EH (cell line): ENCODE measurements around the gene CALML5.

Experiments used
- DNase-seq: peaks from one replicate; pipeline ENCODE4 v3.0.0-alpha.2; 2015; ENCODE audit warnings: low read depth

The CALML5 gene

DNA sequence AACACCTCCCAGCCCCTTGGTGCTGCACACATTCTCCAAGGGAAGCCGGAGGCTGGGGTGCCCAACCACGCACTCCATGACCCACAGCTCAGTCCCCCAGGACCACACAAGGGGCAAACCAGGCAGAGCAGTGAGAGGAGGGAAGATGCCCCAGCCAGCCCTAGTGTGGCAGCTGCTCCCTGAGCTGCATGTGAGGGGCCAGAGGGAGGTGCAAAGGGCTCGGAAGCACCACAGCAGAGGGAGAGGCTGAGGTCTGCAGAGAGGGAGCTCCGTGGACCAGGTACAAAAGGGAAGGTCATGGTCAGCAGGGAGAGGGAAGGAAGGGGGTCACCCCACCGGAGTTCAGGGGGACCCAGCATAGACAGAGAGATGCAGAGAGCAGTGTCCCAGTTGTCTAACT lies 1.5 kb upstream of the CALML5 start:
- no peak for DNase-seq

- DNase-seq: no peak
Observed at GRCh38 chr10:5500162-5500670, 846 bp upstream of the CALML5 start.

DNA sequence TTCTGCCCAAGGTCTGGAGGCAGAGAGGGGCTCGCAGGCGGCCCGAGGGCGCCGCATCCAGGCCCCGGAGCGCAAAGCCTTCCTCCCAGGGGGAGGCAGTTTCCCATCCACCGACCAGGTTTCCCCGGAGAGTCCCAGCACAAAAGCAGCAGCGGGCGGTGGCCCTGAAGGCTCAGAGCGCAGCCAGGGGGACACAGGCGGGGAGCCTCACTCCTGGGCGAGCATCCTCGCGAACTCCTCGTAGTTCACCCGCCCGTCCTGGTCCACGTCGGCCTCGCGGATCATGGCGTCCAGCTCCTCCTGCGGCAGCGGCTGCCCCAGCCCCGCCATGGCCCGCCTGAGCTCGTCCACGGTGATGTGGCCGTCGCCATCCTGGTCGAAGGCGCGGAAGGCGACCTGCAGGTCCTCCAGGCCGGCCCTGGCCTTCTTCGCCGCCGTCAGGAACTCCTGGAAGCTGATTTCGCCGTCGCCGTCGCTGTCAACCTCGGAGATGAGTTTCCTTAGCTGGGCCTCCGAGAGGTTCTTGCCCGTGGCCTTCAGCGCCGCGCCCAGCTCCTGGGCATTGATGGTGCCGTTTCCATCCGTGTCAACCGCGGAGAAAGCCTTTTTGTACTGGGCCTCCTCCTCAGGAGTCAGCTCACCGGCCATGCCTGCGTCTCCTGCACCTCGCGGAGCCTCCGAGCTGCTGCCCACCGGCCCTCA lies 428 bp downstream of the CALML5 start:
- DNase-seq: no peak

DNA sequence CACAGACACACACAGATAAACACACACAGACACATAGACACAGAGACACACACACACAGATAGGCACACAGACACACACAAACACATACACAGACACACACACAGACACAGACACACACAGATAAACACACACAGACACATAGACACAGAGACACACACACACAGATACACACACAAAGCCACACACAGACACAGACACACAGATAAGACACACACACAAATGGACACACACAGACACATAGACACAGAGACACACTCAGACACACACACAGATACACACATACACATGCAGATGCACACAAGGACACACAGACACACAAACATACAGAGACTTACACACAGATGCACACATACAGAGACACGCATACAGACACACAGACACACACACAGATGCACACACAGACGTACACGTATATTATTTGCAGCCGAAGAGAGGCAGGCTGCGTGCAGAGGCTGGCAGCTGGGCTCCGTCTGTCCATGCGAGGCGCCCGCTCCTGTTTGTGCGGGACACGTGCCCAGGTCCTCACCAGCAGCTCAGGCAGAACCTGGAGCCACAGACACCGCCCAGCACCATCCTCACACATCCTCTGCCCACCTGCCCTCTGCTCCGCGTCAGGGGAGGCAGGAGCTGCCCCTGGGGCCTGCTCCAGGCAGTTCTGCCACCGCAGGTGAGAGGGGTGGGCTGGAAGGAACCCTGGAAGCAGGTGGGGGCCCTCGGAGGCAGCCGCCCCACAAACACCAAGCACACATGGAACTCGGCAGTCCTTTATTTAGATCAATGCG lies 1.2 kb downstream of the CALML5 start:
- DNase-seq: no peak

DNA sequence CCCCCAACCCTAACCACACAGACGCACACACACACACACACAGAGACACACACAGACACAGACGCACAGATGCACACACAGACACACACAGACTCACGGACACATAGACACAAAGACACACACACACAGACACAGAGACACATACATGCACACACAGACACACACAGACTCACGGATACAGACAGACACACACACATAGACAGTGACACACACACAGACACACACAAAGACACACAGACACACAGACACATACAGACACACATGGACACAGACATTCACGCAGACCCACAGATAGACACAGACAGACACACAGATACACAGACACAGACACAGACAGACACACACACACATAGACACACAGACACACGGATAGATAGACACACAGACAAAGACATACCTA lies 2.1 kb downstream of the CALML5 start:
- no peak for DNase-seq

DNA sequence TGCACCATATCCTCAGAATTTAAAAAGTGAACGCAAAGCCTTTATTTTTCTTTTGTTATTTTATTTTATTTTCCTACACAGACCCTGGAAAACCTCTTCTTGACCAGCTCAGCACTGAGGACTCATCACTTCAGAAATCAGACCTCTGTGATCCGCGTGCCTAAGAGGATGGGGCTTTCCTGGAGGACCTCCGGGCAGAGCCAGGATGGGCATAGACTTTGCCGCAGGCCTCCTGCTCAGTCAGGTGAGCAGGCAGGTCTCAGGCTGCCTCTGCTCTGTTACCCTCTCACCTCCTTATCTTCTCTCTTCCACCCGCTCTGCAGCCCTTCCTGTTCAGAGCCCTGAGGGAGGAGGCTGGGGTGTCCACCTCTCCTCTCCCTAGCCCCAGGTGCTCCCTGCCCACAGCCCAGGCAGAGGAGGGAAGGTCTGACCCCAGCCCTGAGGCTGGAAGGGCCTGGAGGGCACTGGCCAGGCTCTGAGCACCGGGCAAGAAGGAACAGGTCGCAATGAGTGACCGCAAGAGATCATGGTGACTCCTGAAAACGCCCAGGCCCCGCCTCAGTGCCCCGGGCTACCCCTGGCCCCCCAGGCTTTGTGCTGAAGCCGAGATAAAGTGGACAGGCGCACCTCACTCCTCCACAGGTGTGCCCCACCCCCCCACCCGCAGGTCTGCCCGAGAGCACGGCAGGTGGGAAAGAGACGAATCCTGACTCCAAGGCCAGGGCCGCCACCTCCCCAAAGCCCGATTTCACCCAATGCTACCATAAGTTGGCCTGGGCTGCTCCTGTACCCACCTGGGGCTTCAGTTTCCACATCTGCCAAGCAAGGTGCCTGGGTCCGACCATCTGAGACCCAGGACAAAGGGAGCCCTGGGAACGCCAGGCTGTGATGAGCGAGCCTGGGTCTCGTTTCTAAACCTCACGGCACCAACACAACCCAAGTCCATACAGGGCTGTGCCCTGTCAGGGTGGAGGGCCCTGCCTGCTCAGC lies 2.8 kb downstream of the CALML5 start:
- DNase-seq: no peak

GRCh38 chr10:5494611-5495010 lies 4.8 kb downstream of the CALML5 start:
- DNase-seq: no peak

DNA sequence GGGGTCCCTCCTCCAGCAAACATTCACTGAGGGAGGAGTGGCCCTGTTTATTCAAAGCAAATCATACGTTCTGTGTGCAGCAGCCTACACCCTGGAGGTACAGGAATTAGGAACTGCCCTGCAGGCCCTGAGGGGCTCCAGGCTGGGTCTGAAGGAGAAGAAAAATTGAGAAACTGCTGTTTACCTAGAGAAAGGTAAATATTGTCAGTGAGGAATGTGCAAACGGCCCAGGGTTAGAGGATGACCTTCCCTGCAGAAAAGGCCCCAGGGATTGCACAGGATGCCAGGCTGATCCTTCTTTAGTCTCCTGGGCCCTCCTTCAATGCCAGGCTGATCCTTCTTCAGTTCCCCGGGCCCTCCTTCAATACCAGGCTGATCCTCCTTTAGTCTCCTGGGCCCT lies 5.7 kb downstream of the CALML5 start:
- DNase-seq: no peak

DNA sequence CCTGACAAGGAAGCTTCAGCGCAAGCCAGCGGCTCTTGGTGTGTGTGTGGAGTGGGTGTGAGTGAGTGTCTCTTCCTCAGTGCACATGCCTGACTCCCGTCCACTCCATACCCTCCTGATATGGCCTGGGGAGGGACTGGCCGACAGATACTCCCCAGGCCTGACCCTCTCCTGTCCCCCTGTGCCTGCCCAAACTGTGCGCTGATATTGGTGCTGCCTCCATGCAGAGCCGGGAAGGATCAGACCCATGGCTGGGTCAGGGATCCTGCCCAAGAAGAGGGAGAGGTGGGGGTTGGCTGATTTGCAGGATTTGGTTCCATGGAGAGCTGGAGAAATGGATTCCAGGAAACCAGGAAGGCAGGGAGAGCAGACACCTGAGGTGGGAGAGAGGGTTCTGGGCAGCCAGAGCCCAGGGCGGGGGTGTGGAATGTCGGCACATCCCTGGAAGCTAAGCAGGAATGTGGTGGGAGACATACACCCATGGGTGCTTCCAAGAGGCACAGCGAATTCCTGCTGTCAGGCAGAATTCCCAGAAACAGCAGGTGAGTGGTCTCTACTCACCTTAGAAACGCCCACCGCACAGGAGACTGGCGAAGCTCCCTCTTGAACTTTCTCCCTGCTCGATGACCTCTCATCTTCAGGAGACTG lies 6.3 kb downstream of the CALML5 start:
- no peak for DNase-seq

DNA sequence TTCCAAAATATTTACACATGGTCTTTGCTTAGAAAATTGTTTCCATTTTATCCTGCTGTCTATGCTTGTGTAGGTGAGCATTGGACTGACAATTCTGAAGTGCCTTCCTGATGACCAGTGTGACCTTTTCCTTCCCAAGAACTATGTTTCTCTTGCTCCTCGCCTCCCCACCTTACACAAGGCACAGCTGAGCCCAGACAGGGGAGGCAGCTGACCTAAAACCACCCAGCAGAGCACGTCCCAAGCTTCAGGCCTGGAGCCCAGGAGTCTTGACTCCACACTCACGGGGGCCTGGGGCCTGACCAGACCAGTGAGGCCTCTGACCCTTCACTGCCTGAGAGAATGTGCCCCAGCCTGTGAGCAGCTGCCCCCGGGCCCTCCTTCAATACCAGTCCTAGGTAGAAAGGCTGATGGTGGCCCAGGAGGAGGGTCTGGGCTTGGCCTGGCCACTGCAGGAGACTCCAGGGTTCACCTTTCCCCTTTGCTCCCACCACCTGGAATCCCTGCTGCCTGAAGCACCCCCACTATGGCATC lies 7.0 kb downstream of the CALML5 start:
- DNase-seq: no peak

- DNase-seq: no peak
Observed at GRCh38 chr10:5491477-5491876, 7.9 kb downstream of the CALML5 start.

DNA sequence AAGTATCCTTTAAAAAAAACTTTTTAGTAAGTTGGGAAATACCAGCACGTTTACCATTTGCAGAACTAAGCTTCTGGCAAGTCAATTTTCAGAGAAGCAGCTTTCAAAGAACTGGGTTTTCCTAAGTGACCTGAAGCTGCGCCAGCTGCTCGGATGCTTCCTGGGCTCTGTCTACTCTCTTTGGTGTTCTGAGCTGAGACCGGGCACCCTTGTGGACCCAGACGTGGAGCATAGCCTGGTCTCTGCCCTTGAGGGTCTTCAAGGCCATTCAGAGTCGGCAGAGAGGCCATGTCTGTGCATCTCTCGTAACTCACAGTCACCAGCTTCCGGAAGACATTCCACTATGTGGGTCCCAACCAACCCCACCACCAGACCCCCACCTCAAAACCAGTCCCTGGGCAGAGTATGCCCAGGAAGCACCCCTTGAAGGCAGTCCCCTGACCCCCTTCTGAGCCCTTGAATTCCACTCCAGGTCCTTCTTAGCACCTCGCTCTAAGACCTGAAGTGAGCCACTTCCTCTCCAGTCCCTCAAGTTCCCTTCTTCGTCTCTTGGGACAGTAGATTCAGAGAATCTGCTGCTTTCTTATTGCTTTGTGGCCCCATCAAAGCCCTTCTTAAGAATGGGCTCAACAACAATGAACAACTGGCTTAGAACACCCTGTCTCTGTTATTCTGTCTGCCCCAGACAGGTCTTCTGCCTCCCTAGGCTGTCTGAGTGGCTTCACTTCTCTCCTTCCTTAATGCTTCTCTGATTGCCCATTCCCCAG lies 8.5 kb downstream of the CALML5 start:
- DNase-seq: no peak

DNA sequence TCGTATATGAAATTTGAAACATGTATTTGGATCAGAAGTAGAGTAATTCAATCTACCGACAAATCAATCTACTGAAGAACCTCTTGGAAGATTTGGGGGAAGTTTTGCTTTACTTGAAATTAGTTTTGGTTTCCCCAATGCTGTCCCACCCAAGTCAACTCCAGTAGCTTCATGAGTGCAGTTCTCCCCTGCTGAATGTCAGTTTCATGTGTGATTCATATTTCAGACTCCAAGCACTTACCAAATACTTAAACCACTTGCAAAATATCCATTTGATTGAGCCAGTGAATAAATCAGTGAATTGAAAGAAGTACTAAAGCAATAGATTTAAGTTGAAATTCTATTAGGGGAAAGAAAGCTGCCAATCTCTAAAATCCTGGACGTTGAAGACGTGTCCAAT lies 9.3 kb downstream of the CALML5 start:
- DNase-seq: no peak

GRCh38 chr10:5488272-5489161 lies 10.9 kb downstream of the CALML5 start:
- no peak for DNase-seq

GRCh38 chr10:5486853-5487235 lies 12.5 kb downstream of the CALML5 start:
- DNase-seq: no peak

GRCh38 chr10:5485948-5486852 lies 13.2 kb downstream of the CALML5 start:
- DNase-seq: no peak

DNA sequence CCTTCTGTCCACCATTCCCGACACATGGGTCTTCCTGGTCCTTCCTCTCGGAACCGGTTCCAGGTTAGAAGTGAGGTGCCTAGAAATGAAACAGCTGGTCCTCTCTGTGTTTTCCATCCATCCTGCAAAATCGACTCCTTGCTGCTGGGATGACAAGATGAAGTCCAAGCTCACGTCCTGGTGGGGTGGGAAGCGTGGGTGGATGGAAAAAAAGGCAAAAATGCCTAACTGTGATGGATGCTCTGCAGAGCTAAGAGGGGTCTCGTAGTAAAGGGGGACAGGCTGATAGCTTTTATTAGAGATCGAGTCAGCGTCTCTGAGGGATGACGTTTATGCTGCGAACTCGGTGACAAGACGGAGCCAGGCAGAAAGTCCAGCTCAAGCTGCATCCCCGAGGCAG lies 14.1 kb downstream of the CALML5 start:
- DNase-seq: no peak

DNA sequence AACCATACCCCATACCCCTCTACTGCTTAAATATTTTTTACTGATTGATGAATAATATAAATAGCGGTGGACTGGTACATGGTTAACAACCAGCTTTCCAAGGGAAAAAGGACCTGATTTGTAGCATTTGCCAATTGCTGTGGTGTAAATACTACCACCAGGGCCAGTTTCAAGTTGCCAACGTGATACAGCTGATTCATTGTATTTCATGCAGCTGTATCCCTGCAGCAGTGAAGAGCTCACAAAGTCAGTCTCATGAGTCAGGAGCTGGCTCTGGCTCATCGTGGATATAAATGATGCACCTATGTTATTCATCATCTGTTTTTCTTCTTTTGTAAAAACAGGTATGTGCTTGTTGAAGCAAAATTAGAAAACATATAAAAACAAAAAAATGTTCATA lies 15.2 kb downstream of the CALML5 start:
- DNase-seq: peak; percentile 17

DNA sequence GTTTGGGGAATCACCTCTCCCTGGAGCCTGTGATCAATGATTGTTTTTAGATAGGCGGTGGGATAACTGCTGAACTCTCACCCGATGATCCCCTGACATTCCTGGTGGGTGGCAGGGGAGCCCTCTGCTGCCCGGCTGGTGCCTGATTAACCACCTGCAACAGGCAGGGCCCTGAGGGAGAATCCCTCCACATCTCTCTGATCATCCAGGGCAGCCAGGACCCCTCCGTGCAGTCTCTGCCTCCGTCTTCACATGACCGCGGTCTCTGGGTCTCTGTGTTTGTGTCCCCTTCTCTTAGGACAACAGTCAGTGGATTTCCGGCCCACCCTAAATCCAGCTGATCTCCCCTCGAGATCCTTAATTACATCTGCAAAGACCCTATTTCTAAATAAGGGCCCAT lies 17.4 kb downstream of the CALML5 start:
- no peak for DNase-seq
